A549 treated with CpdA at 1 μM for 4 hours (cell line): Measurements from ENCODE around the gene C2CD4C. TPM values are rescaled to one million over a fixed set of nuclear protein-coding genes. Genes with fewer than 3 reads are reported as not detected.

ENCODE experiments used
- total RNA-seq: library from RNA; stranded (reverse); fragments of 200-300 nt; extraction: Qiagen RNA extraction; gene quantifications from 5 replicates; pipeline ENCODE4 v1.2.3, GENCODE V29; 2022; ENCODE audit warnings: low read depth

The C2CD4C gene, protein sequence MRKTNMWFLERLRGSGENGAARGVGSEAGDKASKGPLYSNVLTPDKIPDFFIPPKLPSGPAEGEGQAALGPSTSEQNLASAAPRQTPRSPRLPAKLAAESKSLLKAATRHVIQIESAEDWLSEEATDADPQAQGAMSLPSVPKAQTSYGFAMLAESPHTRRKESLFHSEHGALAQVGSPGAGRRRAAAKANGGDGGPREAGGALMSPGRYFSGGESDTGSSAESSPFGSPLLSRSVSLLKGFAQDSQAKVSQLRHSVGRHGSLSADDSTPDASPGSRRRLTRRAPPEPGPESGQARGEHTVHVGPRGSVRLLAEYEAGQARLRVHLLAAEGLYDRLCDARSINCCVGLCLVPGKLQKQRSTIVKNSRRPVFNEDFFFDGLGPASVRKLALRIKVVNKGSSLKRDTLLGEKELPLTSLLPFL
- 0.24 to 0.59 TPM (median 0.53 TPM) in 5 replicates for total RNA-seq

DNA sequence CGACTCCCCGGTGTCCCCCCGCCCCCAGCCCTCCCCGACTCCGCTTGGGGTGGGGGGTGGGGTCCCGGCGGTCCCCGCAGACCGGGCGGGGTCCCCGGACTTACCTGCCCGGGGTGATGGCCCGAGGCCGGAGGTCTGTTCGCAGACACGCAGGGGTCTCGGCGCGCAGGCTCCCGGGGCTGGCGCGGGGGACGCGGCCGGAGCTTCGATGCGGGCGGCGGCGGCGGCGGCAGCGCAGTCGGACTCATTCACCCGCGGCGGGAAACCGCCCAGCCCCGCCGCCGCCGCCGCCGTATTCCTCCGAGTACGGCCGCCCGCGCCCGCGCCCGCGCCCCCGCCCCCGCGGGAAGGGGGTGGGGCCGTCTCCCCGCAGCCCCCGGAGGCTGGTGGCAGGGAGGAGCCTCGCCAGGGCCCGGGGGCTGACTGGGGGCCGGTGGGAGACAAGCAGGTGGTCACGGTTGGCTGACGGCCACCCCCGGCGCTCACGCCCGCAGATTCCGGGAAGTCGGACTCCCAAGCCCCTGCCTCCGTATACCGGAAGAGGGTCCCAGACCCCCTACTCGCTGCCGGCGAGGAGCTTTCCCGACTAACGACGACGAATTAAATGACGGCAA, at the start of gene C2CD4C:
Gene C2CD4C, minus strand, starts transcription at position 246 of the 614 bp plus-strand sequence. CDS start 786 bp downstream, outside the sequence.

Other genes with a start within 250 kb of the C2CD4C start
- gene PLPP2, start 117.7 kb downstream of the C2CD4C start, total RNA-seq: 75.3 to 116 TPM (median 112 TPM) in 5 replicates
- gene MIER2, start 64.4 kb downstream of the C2CD4C start, total RNA-seq: 14.4 to 22.9 TPM (median 18.8 TPM) in 5 replicates
- 0.71 to 1.3 TPM (median 0.85 TPM) in 5 replicates for gene SHC2, start 51.9 kb upstream of the C2CD4C start, total RNA-seq
- 0.28 to 0.46 TPM (median 0.35 TPM) in 4 of 5 replicates, not detected in the other for gene MADCAM1, start 87.3 kb upstream of the C2CD4C start, total RNA-seq
- 11.5 to 18.7 TPM (median 16.6 TPM) in 5 replicates for gene TPGS1, start 98.3 kb upstream of the C2CD4C start, total RNA-seq
- gene CDC34, start 122.6 kb upstream of the C2CD4C start, total RNA-seq: 63.8 to 108 TPM (median 105 TPM) in 5 replicates
- gene GZMM, start 134.9 kb upstream of the C2CD4C start, total RNA-seq: 0.46 to 0.57 TPM (median 0.47 TPM) in 4 of 5 replicates, not detected in the other
- 654 to 745 TPM (median 712 TPM) in 5 replicates for gene BSG, start 163.4 kb upstream of the C2CD4C start, total RNA-seq
- 28.0 to 41.1 TPM (median 39.0 TPM) in 5 replicates for gene HCN2, start 180.7 kb upstream of the C2CD4C start, total RNA-seq
- 79.8 to 102 TPM (median 97.1 TPM) in 5 replicates for gene POLRMT, start 224.4 kb upstream of the C2CD4C start, total RNA-seq
- gene FGF22, start 230.7 kb upstream of the C2CD4C start, total RNA-seq: 0.58 to 1.1 TPM (median 0.88 TPM) in 5 replicates